ENCODE data around the gene RABEP1.

GRCh38 chr17:5396612-5397011, 114.5 kb downstream of the RABEP1 start:
- TF ChIP-seq CTCF (IDR thresholded peaks at IDR 0.05 in 4 of 5, conservative IDR thresholded peaks at IDR 0.05 in 1 of 5) (no peak), POLR2A (IDR thresholded peaks at IDR 0.05) (no peak)

All from gastrocnemius medialis (tissue), 4 donors.